HepG2 (cell line): ENCODE measurements around the gene NFKBIA. TPM values are rescaled to one million over a fixed set of nuclear protein-coding genes. Genes with fewer than 3 reads are reported as not detected.

Source experiments
- ARHGAP35 ChIP-seq: sonication (generic); formaldehyde crosslinking; IDR thresholded peaks from 2 replicates; pipeline ENCODE4 v1.9.0; 2022; ENCODE audit warnings: mild to moderate bottlenecking, inconsistent platforms, moderate library complexity, missing genetic modification reagents, borderline replicate concordance
- CEBPG ChIP-seq: IDR thresholded peaks from 2 replicates; pipeline ENCODE4 v1.6.1; 2016
- CENPX ChIP-seq: sonication (generic); formaldehyde crosslinking; IDR thresholded peaks from 2 replicates; pipeline ENCODE4 v1.9.0; 2021; ENCODE audit warnings: mild to moderate bottlenecking, missing genetic modification reagents, moderate library complexity
- ETV6 ChIP-seq: sonication (generic); formaldehyde crosslinking; conservative IDR thresholded peaks from 2 replicates; pipeline ENCODE4 v1.4.0; 2020; ENCODE audit warnings: missing genetic modification reagents
- GABPA ChIP-seq, 2 experiments: IDR thresholded peaks; 2 replicates each; pipeline ENCODE4 v1.6.1; 2011 to 2016; ENCODE audit warnings: low read depth in 2 of 2, low read length in 1 of 2, missing biosample characterization in 1 of 2, missing genetic modification characterization in 1 of 2
- MATR3 ChIP-seq: sonication (generic); formaldehyde crosslinking; IDR thresholded peaks from 2 replicates; pipeline ENCODE4 v1.4.0; 2020; ENCODE audit warnings: missing genetic modification reagents
- MXD1 ChIP-seq: sonication (generic); formaldehyde crosslinking; IDR thresholded peaks from 2 replicates; pipeline ENCODE4 v1.4.0; 2020; ENCODE audit warnings: mild to moderate bottlenecking, missing genetic modification reagents
- MXI1 ChIP-seq: IDR thresholded peaks from 3 replicates; pipeline ENCODE4 v1.6.1; 2012; ENCODE audit warnings: low read depth, low read length, inconsistent platforms, borderline replicate concordance
- NR1H2 ChIP-seq: sonication (generic); formaldehyde crosslinking; IDR thresholded peaks from 2 replicates; pipeline ENCODE4 v1.8.1; 2022; ENCODE audit warnings: low read depth, missing genetic modification reagents, borderline replicate concordance
- TCF12 ChIP-seq, 2 experiments: fragments of 450-650 bp in 1 of 2; sonication (generic) in 1 of 2; formaldehyde crosslinking in 1 of 2; IDR thresholded peaks; 2 replicates each; pipeline versions ENCODE4 v1.6.1 to v1.8.0; 2017 to 2022; ENCODE audit warnings: antibody characterized with exemption in 1 of 2, mild to moderate bottlenecking in 1 of 2, missing genetic modification reagents in 1 of 2, moderate library complexity in 1 of 2
- TERF1 ChIP-seq: sonication (generic); formaldehyde crosslinking; IDR thresholded peaks from 2 replicates; pipeline ENCODE4 v1.8.0; 2022; ENCODE audit warnings: mild to moderate bottlenecking, missing genetic modification reagents, moderate library complexity
- ZBTB10 ChIP-seq: sonication (generic); formaldehyde crosslinking; IDR thresholded peaks from 2 replicates; pipeline ENCODE4 v1.4.0; 2020; ENCODE audit warnings: missing genetic modification reagents, borderline replicate concordance
- ZBTB3 ChIP-seq: sonication (generic); formaldehyde crosslinking; IDR thresholded peaks from 2 replicates; pipeline ENCODE4 v1.4.0; 2020; ENCODE audit warnings: low read depth, mild to moderate bottlenecking, moderate library complexity, missing genetic modification reagents, borderline replicate concordance
- ZNF30 ChIP-seq: sonication (generic); formaldehyde crosslinking; IDR thresholded peaks from 2 replicates; pipeline ENCODE4 v1.5.0; 2020; ENCODE audit warnings: mild to moderate bottlenecking, missing genetic modification reagents
- ZNF34 ChIP-seq: sonication (generic); formaldehyde crosslinking; IDR thresholded peaks from 2 replicates; pipeline ENCODE4 v1.4.0; 2020; ENCODE audit warnings: mild to moderate bottlenecking, missing genetic modification reagents, borderline replicate concordance
- ZNF460 ChIP-seq: sonication (generic); formaldehyde crosslinking; IDR thresholded peaks from 2 replicates; pipeline ENCODE4 v1.5.1; 2020; ENCODE audit warnings: missing genetic modification reagents, mild to moderate bottlenecking, borderline replicate concordance
- ZNF687 ChIP-seq: sonication (generic); formaldehyde crosslinking; IDR thresholded peaks from 2 replicates; pipeline ENCODE4 v1.5.1; 2020; ENCODE audit warnings: mild to moderate bottlenecking, missing genetic modification reagents, moderate library complexity
- ZNF766 ChIP-seq: sonication (generic); formaldehyde crosslinking; IDR thresholded peaks from 2 replicates; pipeline ENCODE4 v1.5.0; 2020; ENCODE audit warnings: missing genetic modification reagents, borderline replicate concordance
- ZSCAN29 ChIP-seq: sonication (generic); formaldehyde crosslinking; conservative IDR thresholded peaks from 2 replicates; pipeline ENCODE4 v1.4.0; 2020; ENCODE audit warnings: mild to moderate bottlenecking, missing genetic modification reagents
- polyA plus RNA-seq, 8 experiments: library from polyadenylated mRNA; depleted of rRNA in 3 of 8; stranded (reverse) in 7 of 8; unstranded in 1 of 8; fragments of >200 nt; fragmentation: Illumina TruSeq in 4 of 8; extraction: Trizol in 4 of 8; gene quantifications; 2 replicates each; pipeline versions ENCODE4 v1.2.1 to v1.2.3, GENCODE V29; 2011 to 2016; ENCODE audit warnings: low read depth in 4 of 8, missing spikeins in 1 of 8, mixed read lengths in 1 of 8; ENCODE audit not compliant: insufficient read depth in 1 of 8
- total RNA-seq, 5 experiments: library from RNA; depleted of rRNA; stranded (reverse); fragments of >200 nt; fragmentation: Illumina TruSeq; extraction: Trizol; gene quantifications; 2 replicates each; pipeline ENCODE4 v1.2.3, GENCODE V29; 2016; ENCODE audit warnings: low read depth in 1 of 5

The NFKBIA gene
- total and polyA plus RNA-seq, 2 of the 13 experiments (the other 11 are each of a cell fraction or from before 2014, with no cell fraction given): 197 to 319 TPM

GRCh38 chr14:35355981-35356841 is 48.3 kb downstream of the NFKBIA start (continued):
- TF ChIP-seq TERF1 (CRISPR knock-in tag) (no peak), ZNF687 (CRISPR knock-in tag) (peak; percentile 29; the same call in 1 of the 2 replicates), ZNF460 (CRISPR knock-in tag) (no peak), ZBTB3 (peak; percentile 93), GABPA (IDR thresholded peaks at IDR 0.05; ENCODE audit: low read depth, low read length) (no peak), GABPA (CRISPR knock-in tag; IDR thresholded peaks at IDR 0.05; ENCODE audit: low read depth) (no peak), CEBPG (CRISPR knock-in tag) (peak; percentile 84), ZNF30 (CRISPR knock-in tag) (no peak), TCF12 (IDR thresholded peaks at IDR 0.05) (no peak), TCF12 (CRISPR knock-in tag; IDR thresholded peaks at IDR 0.05) (0 out of 2 replicates have a peak, but pooled peaks have one; percentile 50), ZNF766 (0 out of 2 replicates have a peak, but pooled peaks have one; percentile 24), MATR3 (CRISPR knock-in tag) (no peak), ZBTB10 (no peak), ETV6 (CRISPR knock-in tag) (no peak), ZSCAN29 (CRISPR knock-in tag) (peak; percentile 96), NR1H2 (no peak), MXD1 (CRISPR knock-in tag) (no peak), CENPX (CRISPR knock-in tag) (no peak), ARHGAP35 (CRISPR knock-in tag) (no peak), ZNF34 (peak; percentile 96; the same call in 1 of the 2 replicates), MXI1 (peak; percentile 47; the same call in 1 of the 3 replicates)
